ENCODE results near the gene CTH. TPM values are rescaled to one million over a fixed set of nuclear protein-coding genes. Genes with fewer than 3 reads are reported as not detected.
"Not testable (repeated sequence)": the region's sequence is repeated elsewhere in the genome, so short reads cannot be mapped to it uniquely, and the experiment has no call there.

CTH gene
- total RNA-seq, 1 experiment from 2014 or later = 14.7 TPM

DNA sequence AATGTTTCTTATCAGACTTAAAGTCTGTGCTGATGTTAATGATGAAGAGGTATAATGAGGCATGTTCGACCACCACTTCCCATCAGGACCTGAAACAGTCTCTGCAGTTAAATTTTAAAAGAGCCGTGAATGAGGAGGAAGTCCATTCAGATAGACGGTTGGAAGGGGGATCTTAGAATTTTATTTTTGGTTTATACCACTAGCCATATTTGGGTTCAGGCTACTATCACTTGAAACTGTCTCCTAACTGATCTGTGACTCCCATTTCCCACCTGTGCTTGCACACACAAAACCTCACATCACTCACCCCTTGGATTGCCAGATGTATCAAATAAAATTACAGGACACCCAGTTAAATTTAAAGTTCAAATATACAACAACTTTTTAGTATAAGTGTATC, 46.6 kb upstream of the CTH start:
- ATAC-seq = no peak
- Histone ChIP-seq H3K4me1 (ENCODE audit: control insufficient read depth in 1 of 2, insufficient read depth in 2 of 2, low read length in 2 of 2) (peaks cover 7 to 21% of the 10 kb centered on the region in 2 experiments; a peak in 3 of 4 replicates), H4K20me1 (ENCODE audit: insufficient read depth) (no peaks in the 10 kb centered on the region), H2AFZ (ENCODE audit: low read depth, low read length, poor library complexity, severe bottlenecking) (no peak overlapping the region), H3K4me3 (replicated peaks in 1 of 2; ENCODE audit: low read depth in 1 of 2, low read length in 2 of 2) (no peak overlapping the region), H3K27me3 (ENCODE audit: insufficient read depth, low read length) (no peaks in the 10 kb centered on the region), H3K79me2 (ENCODE audit: insufficient read depth, low read length) (no peaks in the 10 kb centered on the region), H3K9ac (ENCODE audit: low read length) (no peak overlapping the region), H3K4me2 (ENCODE audit: low read length) (no peak overlapping the region), H3K27ac (ENCODE audit: low read depth, low read length) (no peak overlapping the region), H3K9me2 (ENCODE audit: insufficient read depth) (no peaks in the 10 kb centered on the region), H3K36me3 (ENCODE audit: control insufficient read depth in 1 of 2, insufficient read depth in 2 of 2, low read length in 2 of 2) (no peaks in the 10 kb centered on the region), H3K9me3 (ENCODE audit: control insufficient read depth in 1 of 2, insufficient read depth in 1 of 2, low read depth in 1 of 2, low read length in 2 of 2) (no peaks in the 10 kb centered on the region)
- CTCF ChIA-PET = no interaction called here
- intact Hi-C loops (cut with micrococcal nuclease) = no loop called here
- POLR2A ChIA-PET = interaction anchor here (1.8 kb wide), 1 partner anchor 10 kb away, joined by 6 read pairs; the partner anchor contains the start of gene ANKRD13C
- BruUV-seq (replicated peaks) = no TSS peak
- no peak for DNase-seq (ENCODE audit: low read depth, low spot score)
- RAD21 ChIA-PET (ENCODE audit: low non-redundant PET in 1 of 2, low total read pairs in 2 of 2, uncharacterized antibody in 2 of 2, unreplicated experiment in 2 of 2) = no interaction called here
- TF ChIP-seq ELF1 (IDR thresholded peaks at IDR 0.05; ENCODE audit: borderline replicate concordance, low read depth) (no peak), YY1 (IDR thresholded peaks at IDR 0.05; ENCODE audit: extremely low read depth, insufficient replicate concordance, low read depth, low read length) (no peak), TCF7L2 (IDR thresholded peaks at IDR 0.05; ENCODE audit: borderline replicate concordance, extremely low read depth, insufficient read depth, insufficient read length) (no peak), ZFX (IDR thresholded peaks at IDR 0.05) (no peak), EGR1 (IDR thresholded peaks at IDR 0.05; ENCODE audit: low read depth) (no peak), ATF3 (IDR thresholded peaks at IDR 0.05) (no peak)

GRCh38 chr1:70366425-70366952, 44.6 kb upstream of the CTH start:
- POLR2A ChIA-PET; H3K9me3 ChIP-seq (ENCODE audit: control insufficient read depth in 1 of 2, insufficient read depth in 1 of 2, low read depth in 1 of 2, low read length in 2 of 2); H3K27me3 ChIP-seq (ENCODE audit: insufficient read depth, low read length); H4K20me1 ChIP-seq (ENCODE audit: insufficient read depth); H3K9ac ChIP-seq (ENCODE audit: low read length); H3K27ac ChIP-seq (ENCODE audit: low read depth, low read length); H2AFZ ChIP-seq (ENCODE audit: low read depth, low read length, poor library complexity, severe bottlenecking); CTCF ChIA-PET; H3K79me2 ChIP-seq (ENCODE audit: insufficient read depth, low read length); RAD21 ChIA-PET (ENCODE audit: low non-redundant PET in 1 of 2, low total read pairs in 2 of 2, uncharacterized antibody in 2 of 2, unreplicated experiment in 2 of 2); intact Hi-C loops (cut with micrococcal nuclease); H3K36me3 ChIP-seq (ENCODE audit: control insufficient read depth in 1 of 2, insufficient read depth in 2 of 2, low read length in 2 of 2); BruUV-seq (replicated peaks); H3K9me2 ChIP-seq (ENCODE audit: insufficient read depth); ATAC-seq; DNase-seq (ENCODE audit: low read depth, low spot score): not testable (repeated sequence)
- Histone ChIP-seq H3K4me2 (ENCODE audit: low read length) (peak overlapping the region; percentile 36; the same call in 1 of the 2 replicates), H3K4me1 (ENCODE audit: control insufficient read depth in 1 of 2, insufficient read depth in 2 of 2, low read length in 2 of 2) (peaks cover 7 to 17% of the 10 kb centered on the region in 2 experiments; a peak in 3 of 4 replicates), H3K4me3 (replicated peaks in 1 of 2; ENCODE audit: low read depth in 1 of 2, low read length in 2 of 2) (0 out of 4 replicates have a peak overlapping the region, but pooled peaks of 1 of the 2 experiments have one; percentile 6)

DNA sequence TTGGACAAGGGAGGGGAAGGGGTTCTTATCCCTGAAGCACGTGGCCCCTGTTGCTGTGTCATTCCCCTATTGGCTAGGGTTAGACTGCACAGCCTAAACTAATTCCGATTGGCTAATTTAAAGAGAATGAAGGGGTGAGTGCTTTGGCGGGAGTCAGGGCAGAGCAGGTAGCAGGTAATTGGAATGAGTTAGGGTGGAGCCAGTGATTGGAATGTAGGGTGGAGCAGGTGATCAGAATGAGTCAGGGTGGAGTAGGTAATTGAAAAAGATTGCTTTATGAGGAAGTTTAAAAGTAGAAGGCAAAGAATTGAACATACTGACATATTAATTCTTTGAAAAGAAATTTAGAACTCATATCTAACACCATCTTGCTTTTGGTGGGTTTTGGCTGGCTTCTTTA, 44.1 kb upstream of the CTH start:
- H4K20me1 ChIP-seq (ENCODE audit: insufficient read depth); RAD21 ChIA-PET (ENCODE audit: low non-redundant PET in 1 of 2, low total read pairs in 2 of 2, uncharacterized antibody in 2 of 2, unreplicated experiment in 2 of 2): not testable (repeated sequence)

GRCh38 chr1:70367397-70367796, 43.7 kb upstream of the CTH start:
- peaks cover 7 to 17% of the 10 kb centered on the region in 2 experiments; a peak in 3 of 4 replicates for H3K4me1 ChIP-seq (ENCODE audit: control insufficient read depth in 1 of 2, insufficient read depth in 2 of 2, low read length in 2 of 2)
- ATAC-seq = peak; percentile 25; the same call in 1 of the 2 replicates
- H3K9ac ChIP-seq (ENCODE audit: low read length); H3K4me3 ChIP-seq (replicated peaks in 1 of 2; ENCODE audit: low read depth in 1 of 2, low read length in 2 of 2); H4K20me1 ChIP-seq (ENCODE audit: insufficient read depth); BruUV-seq (replicated peaks); H3K36me3 ChIP-seq (ENCODE audit: control insufficient read depth in 1 of 2, insufficient read depth in 2 of 2, low read length in 2 of 2); H2AFZ ChIP-seq (ENCODE audit: low read depth, low read length, poor library complexity, severe bottlenecking); H3K27ac ChIP-seq (ENCODE audit: low read depth, low read length); intact Hi-C loops (cut with micrococcal nuclease); DNase-seq (ENCODE audit: low read depth, low spot score); H3K9me3 ChIP-seq (ENCODE audit: control insufficient read depth in 1 of 2, insufficient read depth in 1 of 2, low read depth in 1 of 2, low read length in 2 of 2); RAD21 ChIA-PET (ENCODE audit: low non-redundant PET in 1 of 2, low total read pairs in 2 of 2, uncharacterized antibody in 2 of 2, unreplicated experiment in 2 of 2); POLR2A ChIA-PET; H3K79me2 ChIP-seq (ENCODE audit: insufficient read depth, low read length); CTCF ChIA-PET; H3K9me2 ChIP-seq (ENCODE audit: insufficient read depth); H3K27me3 ChIP-seq (ENCODE audit: insufficient read depth, low read length): not testable (repeated sequence)
- peak overlapping the region; percentile 36 for H3K4me2 ChIP-seq (ENCODE audit: low read length)

More for the DNA sequence above, 44.1 kb upstream of the CTH start:
- DNase-seq (ENCODE audit: low read depth, low spot score); CTCF ChIA-PET; H3K9me2 ChIP-seq (ENCODE audit: insufficient read depth); H3K9me3 ChIP-seq (ENCODE audit: control insufficient read depth in 1 of 2, insufficient read depth in 1 of 2, low read depth in 1 of 2, low read length in 2 of 2); POLR2A ChIA-PET; H3K36me3 ChIP-seq (ENCODE audit: control insufficient read depth in 1 of 2, insufficient read depth in 2 of 2, low read length in 2 of 2); H3K27me3 ChIP-seq (ENCODE audit: insufficient read depth, low read length); H3K79me2 ChIP-seq (ENCODE audit: insufficient read depth, low read length); H3K27ac ChIP-seq (ENCODE audit: low read depth, low read length); intact Hi-C loops (cut with micrococcal nuclease); H2AFZ ChIP-seq (ENCODE audit: low read depth, low read length, poor library complexity, severe bottlenecking); H3K9ac ChIP-seq (ENCODE audit: low read length); BruUV-seq (replicated peaks): not testable (repeated sequence)
- Histone ChIP-seq H3K4me1 (ENCODE audit: control insufficient read depth in 1 of 2, insufficient read depth in 2 of 2, low read length in 2 of 2) (peaks cover 7 to 17% of the 10 kb centered on the region in 2 experiments; a peak in 3 of 4 replicates), H3K4me3 (replicated peaks in 1 of 2; ENCODE audit: low read depth in 1 of 2, low read length in 2 of 2) (0 out of 4 replicates have a peak overlapping the region, but pooled peaks of 1 of the 2 experiments have one; percentile 6), H3K4me2 (ENCODE audit: low read length) (peak overlapping the region; percentile 36)
- ATAC-seq = peak; percentile 54
